Gastroesophageal sphincter (tissue), 3 donors: ENCODE measurements around the gene HMGN4.

ENCODE experiments used
- EP300 ChIP-seq: sonication (generic); formaldehyde crosslinking; IDR thresholded peaks from one replicate; pipeline ENCODE4 v1.6.1; 2017; ENCODE audit warnings: antibody characterized with exemption, mild to moderate bottlenecking
- POLR2A ChIP-seq, 2 donors: fragments of 450-650 bp; IDR thresholded peaks; one replicate each; pipeline ENCODE4 v1.6.1; 2017; ENCODE audit warnings: antibody characterized with exemption in 2 of 2, mild to moderate bottlenecking in 2 of 2, moderate library complexity in 1 of 2
- POLR2AphosphoS5 ChIP-seq: sonication (generic); formaldehyde crosslinking; IDR thresholded peaks from one replicate; pipeline ENCODE4 v1.6.1; 2017; ENCODE audit warnings: antibody characterized with exemption
- TF ChIP-seq, protein P1 (sequence below), 4 experiments: fragments of 200-600 bp in 2 of 4; fragments of 450-650 bp in 2 of 4; sonication (generic) in 1 of 4; IDR thresholded peaks; one replicate each; pipeline ENCODE4 v1.5.1; 2017 to 2019; ENCODE audit warnings: antibody characterized with exemption in 4 of 4, mild to moderate bottlenecking in 2 of 4, moderate library complexity in 2 of 4

DNA sequence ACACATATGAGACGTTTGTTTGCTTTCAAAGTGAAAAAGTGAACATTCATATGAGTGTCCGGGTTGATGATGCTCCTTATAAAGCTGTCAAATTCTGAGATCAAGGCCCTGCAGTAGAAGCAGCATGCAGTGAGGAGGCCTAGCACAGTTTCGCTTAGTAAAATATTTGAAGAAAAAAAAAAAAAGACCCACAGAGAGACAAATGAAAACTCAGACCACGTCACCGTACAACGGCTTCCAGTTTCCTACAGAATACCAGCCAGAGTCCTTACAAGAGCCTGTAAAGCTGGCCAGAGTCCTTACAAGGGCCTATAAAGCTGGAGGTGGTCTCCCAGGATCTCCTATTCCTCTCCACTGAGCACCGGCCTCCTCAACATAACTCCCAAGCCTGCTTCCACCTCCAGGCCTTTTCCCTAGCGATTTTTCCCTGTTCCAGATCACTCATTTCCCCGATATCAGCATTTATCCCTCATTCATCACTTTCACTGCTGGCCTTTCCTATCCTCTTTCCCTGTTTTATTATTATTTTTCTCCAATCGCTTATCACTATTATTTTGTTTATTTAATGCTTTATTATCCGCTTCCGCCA lies 1.5 kb upstream of the HMGN4 start:
- TF ChIP-seq POLR2A (IDR thresholded peaks at IDR 0.05) (no peak), POLR2AphosphoS5 (no peak), EP300 (no peak)
- TF ChIP-seq, protein P1, sequence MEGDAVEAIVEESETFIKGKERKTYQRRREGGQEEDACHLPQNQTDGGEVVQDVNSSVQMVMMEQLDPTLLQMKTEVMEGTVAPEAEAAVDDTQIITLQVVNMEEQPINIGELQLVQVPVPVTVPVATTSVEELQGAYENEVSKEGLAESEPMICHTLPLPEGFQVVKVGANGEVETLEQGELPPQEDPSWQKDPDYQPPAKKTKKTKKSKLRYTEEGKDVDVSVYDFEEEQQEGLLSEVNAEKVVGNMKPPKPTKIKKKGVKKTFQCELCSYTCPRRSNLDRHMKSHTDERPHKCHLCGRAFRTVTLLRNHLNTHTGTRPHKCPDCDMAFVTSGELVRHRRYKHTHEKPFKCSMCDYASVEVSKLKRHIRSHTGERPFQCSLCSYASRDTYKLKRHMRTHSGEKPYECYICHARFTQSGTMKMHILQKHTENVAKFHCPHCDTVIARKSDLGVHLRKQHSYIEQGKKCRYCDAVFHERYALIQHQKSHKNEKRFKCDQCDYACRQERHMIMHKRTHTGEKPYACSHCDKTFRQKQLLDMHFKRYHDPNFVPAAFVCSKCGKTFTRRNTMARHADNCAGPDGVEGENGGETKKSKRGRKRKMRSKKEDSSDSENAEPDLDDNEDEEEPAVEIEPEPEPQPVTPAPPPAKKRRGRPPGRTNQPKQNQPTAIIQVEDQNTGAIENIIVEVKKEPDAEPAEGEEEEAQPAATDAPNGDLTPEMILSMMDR (IDR thresholded peaks at IDR 0.05) = no peak
